Measurements from ENCODE around the gene CSAG1. TPM values are rescaled to one million over a fixed set of nuclear protein-coding genes. Genes with fewer than 3 reads are reported as not detected.

CSAG1 gene
- not detected in 2 replicates for total RNA-seq

GRCh38 chrX:152733261-152733975 is at the start of gene CSAG1, which contains the start of gene MAGEA12:
Gene CSAG1, minus strand, starts transcription at chrX:152733721. Its CDS starts 1,261 bp downstream, at chrX:152732460.
Gene MAGEA12, plus strand, starts transcription at chrX:152733757. Its CDS starts 2,405 bp downstream, at chrX:152736162.

GRCh38 chrX:152769549-152770289 is 36.2 kb upstream of the CSAG1 start, which contains the start of gene MAGEA6:
Gene MAGEA6, minus strand, starts transcription at chrX:152769689. Its CDS starts 2,039 bp downstream, at chrX:152767650.

GRCh38 chrX:152758918-152759317 is 25.4 kb upstream of the CSAG1 start, which contains the start of gene CSAG3:
Gene CSAG3, plus strand, starts transcription at chrX:152759218.

GRCh38 chrX:152753686-152754650 is 20.4 kb upstream of the CSAG1 start, which contains the start of gene MAGEA2:
Gene MAGEA2, minus strand, starts transcription at chrX:152753842. Its CDS starts 2,479 bp downstream, at chrX:152751363.

GRCh38 chrX:152713815-152714787 is 19.4 kb downstream of the CSAG1 start, which contains the start of gene MAGEA2B:
Gene MAGEA2B, plus strand, starts transcription at chrX:152714628. Its CDS starts 2,479 bp downstream, at chrX:152717107.

GRCh38 chrX:152709173-152709572 is 24.3 kb downstream of the CSAG1 start, which contains the start of gene CSAG2:
Gene CSAG2, minus strand, starts transcription at chrX:152709273. Its CDS starts 161 bp downstream, at chrX:152709112.

GRCh38 chrX:152697952-152698931 is 35.3 kb downstream of the CSAG1 start, which contains the start of gene MAGEA3:
Gene MAGEA3, plus strand, starts transcription at chrX:152698794. Its CDS starts 2,039 bp downstream, at chrX:152700833.

Other genes starting within 250 kb of the CSAG1 start
- gene GABRQ, start 95.8 kb downstream of the CSAG1 start, total RNA-seq, result under 0.01 and 0.34 TPM in 2 replicates
- gene MAGEA3, start 34.9 kb downstream of the CSAG1 start, total RNA-seq, result not detected in 2 replicates
- not detected in 2 replicates for gene CSAG2, start 24.4 kb downstream of the CSAG1 start, total RNA-seq
- gene MAGEA2B, start 19.1 kb downstream of the CSAG1 start, total RNA-seq, result not detected in 2 replicates
- gene MAGEA12, start within 50 bp of the CSAG1 start, total RNA-seq, result not detected in 2 replicates
- gene MAGEA2, start 20.1 kb upstream of the CSAG1 start, total RNA-seq, result not detected in 2 replicates
- gene CSAG3, start 25.5 kb upstream of the CSAG1 start, total RNA-seq, result not detected in 2 replicates
- not detected in 2 replicates for gene MAGEA6, start 36.0 kb upstream of the CSAG1 start, total RNA-seq
- 26.3 and 28.2 TPM in 2 replicates for gene CETN2, start 97.0 kb upstream of the CSAG1 start, total RNA-seq
- gene NSDHL, start 97.3 kb upstream of the CSAG1 start, total RNA-seq, result 20.8 and 28.8 TPM in 2 replicates
- gene ZNF185, start 164.3 kb upstream of the CSAG1 start, total RNA-seq, result 143 and 162 TPM in 2 replicates

Measured in nasal cavity respiratory epithelium epithelial cell of viscerocranial mucosa (primary cell).